NCI-H128 (cell line): Measurements from ENCODE around the gene ANO7.

ENCODE experiments used
- DNase-seq: peaks from one replicate; lab custom pipeline; 2025; ENCODE audit not compliant: unreplicated experiment; lab: John Stamatoyannopoulos, UW

Gene ANO7

DNA sequence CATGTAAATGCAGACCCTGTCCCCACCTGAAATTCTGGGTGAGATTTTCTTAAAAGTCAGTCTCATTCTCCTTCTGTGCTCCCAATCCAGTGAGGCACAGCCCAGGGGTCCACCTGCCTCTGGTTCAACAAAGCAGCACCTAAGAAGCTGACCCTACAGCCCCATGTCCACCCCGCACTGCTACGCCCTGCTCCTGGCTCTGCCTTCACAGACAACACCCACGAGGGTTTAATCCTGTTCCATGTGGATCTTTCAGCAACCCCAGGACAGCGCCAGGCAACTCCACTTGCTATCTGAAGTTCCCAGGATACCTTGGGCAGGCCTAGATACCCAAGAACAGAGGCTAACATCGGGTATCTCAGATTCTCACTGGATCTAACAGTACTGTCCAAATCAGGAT lies 82.1 kb downstream of the ANO7 start:
- no peak for DNase-seq

DNA sequence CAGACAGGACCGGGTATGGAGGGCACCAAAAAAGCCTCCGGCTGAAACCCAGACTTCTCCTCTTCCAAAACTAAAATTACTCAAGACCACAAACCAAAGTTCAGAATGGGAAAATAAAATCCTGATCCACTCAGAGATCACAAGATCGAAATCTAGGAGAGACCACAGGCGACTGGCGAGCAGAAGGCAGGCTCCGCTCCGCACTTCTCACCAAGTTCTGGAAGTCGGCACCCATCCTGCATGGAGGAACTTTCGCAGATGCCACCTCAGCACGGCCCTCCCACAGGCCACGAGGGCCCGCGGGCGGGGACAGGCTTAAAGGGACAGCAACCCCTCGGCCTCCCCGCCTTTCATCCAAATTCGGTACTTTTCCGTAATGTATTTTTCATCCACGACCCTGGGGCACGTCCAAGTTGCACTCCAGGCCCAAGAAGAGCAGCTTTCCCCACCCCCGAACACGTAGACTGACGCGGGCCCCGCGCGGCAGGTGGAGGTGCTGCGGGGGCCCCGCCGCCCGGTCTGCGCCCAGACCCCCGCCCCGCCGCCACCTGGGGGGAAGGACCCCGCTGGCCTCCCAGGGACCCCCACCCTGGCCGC lies 83.3 kb downstream of the ANO7 start:
- no peak for DNase-seq

DNA sequence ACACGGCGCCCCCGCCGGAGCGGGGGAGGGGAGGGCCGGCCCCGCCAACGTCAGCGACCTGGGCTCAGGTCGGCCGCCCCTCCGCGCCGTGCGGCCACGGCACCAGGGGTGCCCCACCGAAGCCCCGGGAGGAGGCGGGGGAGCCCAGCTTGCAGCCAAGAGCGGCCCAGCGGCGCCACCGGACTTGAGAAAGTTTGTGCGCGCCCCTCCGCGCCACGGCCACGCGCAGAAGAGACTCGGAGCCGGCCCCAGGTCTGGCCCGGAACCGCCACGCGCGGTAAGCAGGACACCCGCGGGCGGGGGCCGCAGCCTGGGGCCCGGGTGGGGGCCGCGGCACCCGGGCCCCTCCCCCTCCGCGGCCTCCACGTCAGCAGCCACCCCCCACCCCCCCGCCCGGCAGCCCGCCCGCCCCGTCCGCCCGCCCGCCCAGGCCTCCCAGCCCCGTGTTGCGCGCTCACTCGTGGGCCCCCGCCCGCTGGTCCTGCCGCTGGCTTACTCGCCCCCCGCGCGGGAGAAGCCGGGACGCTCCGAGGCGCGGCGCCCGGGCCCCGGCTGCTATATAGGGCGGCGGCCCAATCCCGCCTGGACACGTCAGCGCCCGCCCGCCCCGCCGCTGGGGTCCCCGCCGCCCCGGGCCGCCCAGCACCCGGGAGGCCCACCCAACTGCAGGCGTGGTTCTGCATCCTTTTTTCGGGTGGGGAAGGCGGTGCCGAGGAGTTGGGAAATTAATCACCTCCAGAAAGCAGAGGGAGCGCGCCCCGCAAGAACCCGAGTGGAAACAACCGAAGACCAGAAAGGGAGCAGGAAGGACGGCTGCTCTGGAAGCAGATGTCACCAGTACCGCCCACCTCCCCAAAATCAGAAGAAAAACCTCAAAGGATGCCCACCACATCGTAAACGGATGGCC lies 84.1 kb downstream of the ANO7 start:
- DNase-seq: no peak

GRCh38 chr2:241273210-241274020 lies 84.9 kb downstream of the ANO7 start:
- DNase-seq: no peak

DNA sequence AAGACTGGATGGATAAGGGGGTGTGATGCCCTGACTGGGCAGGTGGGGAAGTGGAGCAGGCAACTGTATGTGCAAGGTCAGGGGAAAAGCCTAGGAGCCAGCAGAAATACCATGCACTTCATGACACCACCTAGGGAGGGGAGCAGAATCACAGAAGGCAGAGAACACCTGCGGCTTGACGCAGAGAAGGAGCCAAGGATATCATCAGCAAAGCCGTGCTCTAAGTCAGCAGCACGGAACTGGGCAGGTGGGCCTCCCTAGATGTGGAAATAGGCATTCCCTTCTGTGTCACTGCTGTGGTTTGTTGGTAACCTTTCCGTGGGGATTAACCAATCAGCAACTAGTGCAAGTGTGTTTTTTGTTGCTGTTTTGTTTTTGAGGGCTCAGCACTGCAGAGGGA lies 85.7 kb downstream of the ANO7 start:
- DNase-seq: no peak
